SK-N-SH (cell line): ENCODE data around the gene FOXO4.

Experiments
- ELF1 ChIP-seq: IDR thresholded peaks from 2 replicates; pipeline ENCODE4 v1.4.0; 2012
- FOXM1 ChIP-seq: IDR thresholded peaks from 2 replicates; pipeline ENCODE4 v1.4.0; 2012; ENCODE audit warnings: low read depth, mild to moderate bottlenecking
- TF ChIP-seq, protein P1 (sequence below): fragments of 150-350 bp; IDR thresholded peaks from 2 replicates; pipeline ENCODE4 v1.6.1; 2017; ENCODE audit warnings: antibody characterized with exemption, low read length, low read depth, borderline replicate concordance

DNA sequence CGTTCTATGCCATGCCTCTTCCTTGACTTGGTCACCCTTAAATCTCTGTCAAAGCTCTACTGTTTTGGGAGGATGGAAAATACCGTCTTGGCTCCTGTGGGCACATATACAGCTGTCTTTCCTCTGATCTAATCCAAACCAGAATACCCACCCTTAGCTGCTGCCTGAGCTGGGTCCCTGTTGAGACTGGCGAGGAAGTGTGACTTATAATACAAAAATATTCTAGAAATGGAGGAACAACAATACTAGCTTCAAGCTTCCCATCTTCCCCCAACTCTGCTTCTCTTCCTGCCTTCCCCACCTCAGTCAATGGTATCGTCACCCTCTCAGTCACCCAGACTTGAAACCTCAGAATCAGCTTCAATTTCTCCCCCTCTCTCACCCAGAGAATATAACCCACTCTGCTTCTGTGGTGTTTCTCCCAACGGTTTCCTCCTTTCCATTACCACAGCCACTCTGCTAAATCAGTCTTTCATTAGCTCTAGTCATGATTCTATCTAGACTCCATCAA is 16.3 kb downstream of the FOXO4 start:
- TF ChIP-seq FOXM1 (no peak), ELF1 (no peak)
- TF ChIP-seq, protein P1, sequence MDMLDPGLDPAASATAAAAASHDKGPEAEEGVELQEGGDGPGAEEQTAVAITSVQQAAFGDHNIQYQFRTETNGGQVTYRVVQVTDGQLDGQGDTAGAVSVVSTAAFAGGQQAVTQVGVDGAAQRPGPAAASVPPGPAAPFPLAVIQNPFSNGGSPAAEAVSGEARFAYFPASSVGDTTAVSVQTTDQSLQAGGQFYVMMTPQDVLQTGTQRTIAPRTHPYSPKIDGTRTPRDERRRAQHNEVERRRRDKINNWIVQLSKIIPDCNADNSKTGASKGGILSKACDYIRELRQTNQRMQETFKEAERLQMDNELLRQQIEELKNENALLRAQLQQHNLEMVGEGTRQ = no peak
